Left forelimb (tissue), 1 donor: ENCODE measurements around the gene GRAMD1A.
"Not testable (repeated sequence)": the region's sequence is repeated elsewhere in the genome, so short reads cannot be mapped to it uniquely, and the experiment has no call there.

Source experiments
- DNase-seq: peaks from one replicate; pipeline ENCODE4 v3.0.0-alpha.2; 2018; ENCODE audit warnings: low spot score

GRAMD1A gene

GRCh38 chr19:34999498-35000337 is at the start of gene GRAMD1A:
TSS of gene GRAMD1A (plus strand) at chr19:35000323. CDS start at chr19:35000479, 156 bp downstream.
- peak; percentile 94 for DNase-seq

GRCh38 chr19:34953092-34953491 is 47.0 kb upstream of the GRAMD1A start:
- DNase-seq: no peak

DNA sequence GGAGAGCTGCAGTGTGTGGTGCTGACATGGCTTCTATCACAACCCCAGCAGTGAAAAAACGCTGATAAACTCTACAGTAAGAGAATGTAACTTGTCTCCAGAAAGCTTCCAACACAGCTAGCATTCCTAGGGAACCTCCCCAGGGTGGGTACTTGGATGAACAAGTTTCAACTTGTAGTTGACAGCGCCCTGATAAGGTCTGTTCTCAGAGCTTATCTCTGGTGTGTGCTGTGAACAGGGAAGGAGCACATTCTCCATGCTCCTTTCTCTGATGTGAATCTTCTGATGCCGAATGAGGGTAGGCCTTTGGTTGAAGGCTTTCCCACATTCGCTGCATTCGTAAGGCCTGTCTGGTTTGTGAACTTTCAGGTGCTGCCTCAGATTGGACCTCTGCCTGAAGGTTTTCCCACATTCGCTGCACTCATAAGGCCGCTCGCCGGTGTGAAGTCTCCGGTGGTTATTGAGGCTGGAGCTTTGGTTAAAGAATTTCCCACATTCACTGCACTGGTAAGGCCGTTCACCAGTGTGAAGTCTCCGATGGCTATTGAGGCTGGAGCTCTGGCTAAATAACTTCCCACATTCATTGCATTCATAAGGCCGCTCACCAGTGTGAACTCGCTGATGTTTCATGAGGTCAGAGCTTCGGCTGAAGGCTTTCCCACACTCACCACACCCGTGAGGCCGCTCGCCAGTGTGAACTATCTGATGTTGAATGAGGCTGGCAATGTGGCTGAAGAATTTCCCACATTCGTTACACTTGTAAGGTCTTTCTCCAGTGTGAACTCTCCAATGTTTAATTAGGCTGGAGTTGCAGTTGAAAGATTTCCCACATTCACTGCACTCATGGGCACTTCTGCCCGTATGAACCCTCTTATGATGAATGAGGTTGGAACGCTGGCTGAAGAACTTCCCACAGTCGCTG is 42.0 kb upstream of the GRAMD1A start:
- no peak for DNase-seq

- no peak for DNase-seq
Observed at GRCh38 chr19:34959021-34959420, 41.1 kb upstream of the GRAMD1A start.

- no peak for DNase-seq
Observed at GRCh38 chr19:34960103-34960805, 39.9 kb upstream of the GRAMD1A start.

DNA sequence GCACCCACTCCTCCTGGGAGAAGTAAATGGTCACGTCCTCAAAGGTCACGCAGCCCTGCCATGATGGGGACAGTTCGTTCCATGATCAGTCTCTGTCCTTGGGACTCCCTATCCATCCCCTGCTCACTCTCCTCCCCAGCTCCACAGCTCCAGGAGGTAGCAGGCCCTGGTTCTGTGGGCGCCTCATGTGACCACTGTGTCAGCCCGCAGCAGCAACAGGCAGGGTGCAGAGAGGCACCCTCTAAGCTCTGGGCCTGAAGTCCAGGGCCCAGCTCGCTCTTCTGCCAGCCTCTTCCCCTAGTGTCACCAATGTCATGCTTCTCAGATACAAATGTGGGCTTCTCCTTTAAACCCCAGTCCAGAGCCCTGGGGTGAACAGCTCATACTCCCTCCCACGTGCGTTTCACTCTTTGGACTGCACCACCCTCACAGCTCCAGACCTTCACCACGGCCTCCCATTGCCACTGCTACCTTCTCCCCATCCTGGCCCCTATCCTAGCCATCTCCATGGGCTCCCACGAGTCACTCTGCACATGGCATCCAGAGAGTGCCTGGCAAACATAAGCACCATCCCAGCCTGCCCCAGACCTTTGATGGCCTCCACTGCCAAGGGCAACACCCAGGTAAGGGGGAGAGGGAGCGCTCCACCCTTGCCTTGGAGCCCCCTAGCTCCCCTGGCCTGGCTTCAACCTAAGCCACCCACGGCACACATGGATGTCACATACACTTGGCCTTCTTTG is 39.0 kb upstream of the GRAMD1A start:
- DNase-seq: no peak

- no peak for DNase-seq
Observed at GRCh38 chr19:34961775-34962686, 38.1 kb upstream of the GRAMD1A start.

DNA sequence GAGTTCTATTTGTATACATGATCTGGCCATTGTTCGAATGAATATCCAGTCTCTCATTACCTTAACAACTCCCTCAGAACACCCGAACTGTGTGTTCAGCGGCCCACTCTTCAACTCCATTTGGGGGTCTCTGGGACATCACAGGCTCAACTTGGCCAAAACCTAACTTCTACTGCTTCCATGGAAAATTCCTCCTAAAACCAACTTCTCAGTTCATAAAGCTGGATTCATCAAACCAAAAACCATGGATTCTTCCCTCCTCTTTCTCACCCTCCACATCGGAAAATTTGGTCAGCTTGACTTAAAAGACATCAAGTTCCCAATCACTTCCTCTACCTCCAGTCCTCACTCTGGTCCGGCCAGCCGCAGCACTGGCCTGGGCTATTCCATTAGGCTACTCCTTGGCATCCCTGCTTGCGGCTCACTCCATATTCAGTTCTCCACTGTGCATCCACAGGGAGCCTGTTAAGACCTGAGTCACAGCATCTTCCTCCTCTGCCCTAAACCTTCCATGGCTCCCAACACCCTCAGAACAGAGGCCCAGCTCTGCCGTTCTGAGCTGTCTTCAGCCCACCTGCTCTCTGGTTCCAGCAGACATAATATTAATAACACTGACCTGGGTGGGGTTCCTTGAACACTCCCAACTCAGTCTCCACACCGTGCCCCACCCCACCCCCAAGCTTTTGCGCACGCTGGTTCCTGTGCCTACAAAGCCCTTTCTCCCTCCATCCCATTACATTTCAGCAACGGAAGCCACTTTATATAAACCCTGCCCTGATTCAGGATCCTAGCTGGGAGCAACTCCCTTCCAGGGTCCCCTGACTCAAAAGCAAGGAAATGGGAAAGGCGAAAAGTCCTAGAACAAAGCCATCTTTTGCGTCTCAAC is 37.2 kb upstream of the GRAMD1A start:
- DNase-seq: no peak

- peak; percentile 80 for DNase-seq
Observed at GRCh38 chr19:34963573-34964406, 36.3 kb upstream of the GRAMD1A start, which contains the start of gene ZNF792. TSS of gene ZNF792 (minus strand) at chr19:34964229. CDS start at chr19:34963662, 567 bp downstream.

DNA sequence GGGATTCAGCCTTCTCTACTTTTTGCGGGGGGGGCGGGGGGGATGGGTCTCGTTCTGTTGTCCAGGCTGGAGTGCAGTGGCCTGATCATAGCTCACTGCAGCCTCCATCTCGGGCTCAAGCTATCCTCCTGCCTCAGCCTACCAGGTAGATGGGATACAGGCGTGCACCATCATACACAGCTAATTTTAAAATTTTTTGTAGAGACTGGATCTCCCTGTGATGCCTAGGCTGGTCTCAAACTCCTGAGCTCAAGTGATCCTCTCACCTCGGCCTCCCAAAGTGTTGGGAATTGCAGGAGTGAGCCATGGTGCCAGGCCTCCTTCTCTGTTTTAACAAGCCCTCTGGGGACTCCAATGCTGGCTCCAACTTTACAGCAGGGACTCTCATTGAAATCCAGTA is 35.5 kb upstream of the GRAMD1A start:
- DNase-seq: no peak

DNA sequence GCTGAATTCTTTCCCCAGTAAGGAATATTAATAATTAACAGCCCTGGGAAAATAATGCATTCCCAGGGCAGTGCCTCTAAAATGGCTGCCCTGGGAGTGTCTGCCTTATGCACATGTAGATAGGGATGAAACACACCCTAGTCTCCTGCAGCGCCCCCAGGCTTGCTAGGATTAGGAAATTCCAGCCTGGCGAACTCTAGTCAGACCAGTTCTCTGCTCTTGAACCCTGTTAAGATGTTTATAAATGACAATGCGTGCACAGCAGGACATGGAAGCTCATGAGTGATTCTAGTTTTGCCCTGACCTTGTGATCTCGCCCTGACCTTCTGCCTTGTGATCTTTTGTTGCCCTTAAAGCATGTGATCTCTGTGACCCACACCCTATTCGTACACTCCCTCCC is 34.6 kb upstream of the GRAMD1A start:
- not testable (repeated sequence) for DNase-seq

DNA sequence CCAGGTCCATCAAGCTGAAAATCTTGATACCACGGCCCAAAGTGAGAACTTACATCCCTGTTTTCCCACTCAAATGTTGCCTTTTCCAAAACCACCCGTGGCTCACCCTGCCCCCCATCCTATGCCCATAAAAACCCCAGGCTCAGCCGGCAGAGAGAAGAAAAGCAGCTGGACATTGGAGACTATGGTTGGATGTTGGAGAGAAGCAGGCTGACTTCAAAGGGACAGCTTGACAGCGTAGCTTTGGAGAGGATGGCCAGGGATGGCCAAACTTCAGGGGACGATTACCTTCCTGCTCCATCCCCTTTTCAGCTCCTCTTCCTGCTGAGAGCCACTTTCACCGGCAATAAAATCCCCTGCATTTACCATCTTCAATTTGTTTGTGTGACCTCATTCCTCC is 32.6 kb upstream of the GRAMD1A start:
- no peak for DNase-seq

DNA sequence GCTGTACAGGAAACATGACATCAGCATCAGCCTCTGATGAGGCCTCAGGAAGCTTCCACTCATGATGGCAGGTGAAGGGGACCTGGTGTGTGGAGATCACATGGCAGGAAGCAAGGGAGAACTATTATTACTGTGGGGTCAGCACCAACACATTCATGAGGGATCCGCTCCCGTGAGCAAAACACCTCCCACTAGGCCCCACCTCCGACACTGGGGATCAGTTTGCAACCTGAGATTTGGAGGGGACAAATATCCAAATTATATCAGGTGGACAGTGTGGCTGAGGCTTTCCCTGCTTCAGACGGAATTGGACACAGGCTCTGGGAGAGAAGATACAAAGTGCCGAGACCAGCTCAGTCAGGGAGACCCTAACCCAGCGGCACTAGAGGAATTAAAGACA is 30.4 kb upstream of the GRAMD1A start:
- DNase-seq: no peak

GRCh38 chr19:34970185-34970780 is 29.8 kb upstream of the GRAMD1A start:
- not testable (repeated sequence) for DNase-seq

- no peak for DNase-seq
Observed at GRCh38 chr19:34972163-34972705, 27.9 kb upstream of the GRAMD1A start.

GRCh38 chr19:34974646-34975045 is 25.5 kb upstream of the GRAMD1A start:
- DNase-seq: no peak

DNA sequence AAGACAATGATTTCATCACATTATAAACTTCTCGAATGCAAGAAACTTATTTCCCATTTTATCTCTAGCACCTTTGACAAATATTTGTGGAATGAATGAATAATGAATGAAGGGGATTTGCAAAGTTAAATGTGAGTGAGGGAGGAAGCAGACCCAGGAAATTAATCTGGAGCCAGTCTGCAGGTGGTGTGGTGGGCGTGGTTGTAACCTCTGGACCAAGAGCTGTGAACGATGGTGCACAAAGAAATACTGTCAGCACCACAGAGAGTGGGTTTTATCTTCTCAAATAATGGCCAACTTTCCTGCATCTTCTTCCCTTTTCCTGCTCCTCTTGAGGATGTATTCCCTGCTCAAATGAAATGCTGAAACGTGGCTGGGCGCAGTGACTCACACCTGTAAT is 25.1 kb upstream of the GRAMD1A start:
- DNase-seq: no peak

- DNase-seq: peak; percentile 26
Observed at GRCh38 chr19:34976611-34977010, 23.5 kb upstream of the GRAMD1A start.
